Epidermal melanocyte (primary cell): ENCODE data around the gene ABHD17A.

Experiments
- DNase-seq: peaks from one replicate; pipeline ENCODE4 v3.0.0; 2011; ENCODE audit warnings: low spot score; ENCODE audit not compliant: insufficient read length

Gene ABHD17A

GRCh38 chr19:1885398-1886119 is at the start of gene ABHD17A:
TSS of gene ABHD17A (minus strand) at chr19:1885496. CDS start at chr19:1881566, 3,930 bp downstream.
- DNase-seq = peak; percentile 98

DNA sequence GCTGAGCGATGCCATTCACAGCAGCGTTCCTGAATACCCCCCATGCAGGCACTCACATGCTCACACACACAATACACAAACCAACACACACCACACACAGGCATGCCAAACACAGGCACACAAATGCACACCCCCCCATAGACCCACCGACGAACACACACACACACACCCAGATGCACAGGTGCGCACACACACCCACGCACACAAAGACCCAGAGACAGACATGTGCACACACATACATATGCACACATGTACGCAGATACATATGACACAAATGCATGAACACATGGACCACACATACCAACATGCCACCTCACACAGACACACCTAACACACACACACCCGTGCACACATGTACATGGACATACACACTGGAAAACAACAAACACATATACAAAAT is 48.6 kb upstream of the ABHD17A start:
- DNase-seq = no peak

DNA sequence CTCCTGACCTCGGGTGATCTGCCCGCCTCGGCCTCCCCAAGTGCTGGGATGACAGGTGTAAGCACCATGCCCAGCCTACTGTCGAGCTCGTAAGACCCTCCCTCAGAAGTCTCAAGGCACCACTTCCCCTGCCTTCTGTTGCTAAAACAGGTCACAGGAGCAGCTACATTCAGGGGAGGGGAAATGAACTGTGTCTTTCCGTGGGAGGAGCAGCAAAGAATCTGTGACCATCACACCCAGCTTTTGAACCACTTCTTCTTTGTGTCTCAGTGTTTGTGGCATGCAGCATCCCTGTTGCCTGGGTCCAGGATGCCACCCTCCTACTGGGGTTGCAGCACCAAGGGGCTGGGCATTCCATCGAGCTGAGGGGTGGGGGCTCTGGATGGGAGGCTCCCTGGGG is 47.9 kb upstream of the ABHD17A start:
- DNase-seq = no peak

- DNase-seq = no peak
Observed at GRCh38 chr19:1932395-1932794, 47.1 kb upstream of the ABHD17A start.

GRCh38 chr19:1931445-1931844 is 46.1 kb upstream of the ABHD17A start:
- DNase-seq = no peak

GRCh38 chr19:1929021-1929742 is 43.9 kb upstream of the ABHD17A start:
- DNase-seq = peak; percentile 87

GRCh38 chr19:1925544-1925943 is 40.2 kb upstream of the ABHD17A start:
- no peak for DNase-seq

DNA sequence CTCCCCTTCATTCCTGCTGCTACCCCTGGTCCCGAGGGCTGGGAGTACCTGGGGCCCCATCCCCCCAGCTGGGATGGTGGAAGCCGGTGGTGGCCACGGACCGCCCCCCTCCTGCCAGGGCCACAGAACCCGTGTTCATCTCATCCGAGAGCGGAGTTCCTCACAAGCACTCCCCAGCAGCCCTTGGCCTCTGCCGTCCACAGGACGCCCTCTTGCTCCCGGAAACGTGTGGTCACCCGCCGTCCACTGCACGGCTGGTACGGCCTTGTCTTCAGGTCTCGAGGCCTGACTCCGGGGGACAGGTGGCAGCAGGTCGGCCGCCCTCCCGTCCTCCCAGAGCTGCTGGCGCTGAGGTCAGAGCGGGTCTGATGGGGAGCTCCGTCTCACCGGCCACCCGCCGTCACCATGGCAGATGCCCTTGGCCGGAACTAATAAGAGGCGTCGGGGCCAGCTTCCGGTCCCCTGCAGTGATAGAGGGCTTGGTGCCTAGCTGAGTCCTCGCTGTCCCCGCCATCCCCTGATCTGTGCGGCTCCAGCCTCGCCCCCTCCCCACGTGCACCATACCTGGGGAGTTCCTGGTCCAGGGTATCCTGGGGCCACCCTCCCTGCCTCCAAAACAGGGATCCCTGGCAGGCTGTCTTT is 39.1 kb upstream of the ABHD17A start:
- no peak for DNase-seq

- DNase-seq = no peak
Observed at GRCh38 chr19:1923319-1923718, 38.0 kb upstream of the ABHD17A start.

DNA sequence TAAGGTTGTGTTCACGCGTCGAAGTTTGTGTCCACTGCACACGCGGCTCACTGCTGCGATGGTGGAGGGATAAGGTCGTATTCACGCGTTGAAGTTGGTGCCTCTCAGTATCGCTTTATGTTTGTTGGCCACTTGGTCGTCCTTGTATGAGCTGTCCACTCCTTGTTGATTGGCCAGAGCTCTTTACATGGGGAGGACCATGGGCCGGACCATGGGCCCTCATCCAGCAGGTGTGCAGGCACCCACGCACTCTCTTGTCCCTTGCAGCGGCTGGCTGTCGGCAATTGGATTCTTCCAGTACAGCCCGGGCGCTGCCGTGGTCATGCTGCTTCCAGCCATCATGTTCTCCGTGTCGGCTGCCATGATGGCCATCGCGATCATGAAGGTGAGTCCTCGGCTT is 37.5 kb upstream of the ABHD17A start:
- no peak for DNase-seq

GRCh38 chr19:1921825-1922224 is 36.5 kb upstream of the ABHD17A start:
- DNase-seq = no peak

GRCh38 chr19:1921326-1921725 is 36.0 kb upstream of the ABHD17A start:
- DNase-seq = no peak

- no peak for DNase-seq
Observed at GRCh38 chr19:1920644-1921043, 35.3 kb upstream of the ABHD17A start.

DNA sequence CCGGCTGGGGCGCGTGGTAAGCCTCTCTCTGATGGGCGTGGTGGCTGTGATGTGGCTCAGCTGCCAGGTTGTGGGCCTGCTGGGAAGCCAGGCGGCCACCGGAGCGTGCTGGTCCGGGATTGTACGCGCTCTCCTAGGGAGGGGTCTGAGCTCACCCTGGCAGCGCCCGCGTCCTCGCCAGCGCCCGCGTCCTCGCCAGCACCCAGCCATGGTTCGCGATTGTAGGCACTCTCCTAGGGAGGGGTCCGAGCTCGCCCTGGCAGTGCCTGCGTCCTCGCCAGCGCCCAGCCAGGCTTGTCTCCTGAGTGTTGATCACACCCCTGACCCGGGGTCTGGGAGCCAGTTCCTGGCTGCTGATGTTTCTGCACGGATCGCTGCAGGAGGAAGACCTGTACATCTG is 33.7 kb upstream of the ABHD17A start:
- no peak for DNase-seq

GRCh38 chr19:1917926-1918325 is 32.6 kb upstream of the ABHD17A start:
- DNase-seq = no peak

DNA sequence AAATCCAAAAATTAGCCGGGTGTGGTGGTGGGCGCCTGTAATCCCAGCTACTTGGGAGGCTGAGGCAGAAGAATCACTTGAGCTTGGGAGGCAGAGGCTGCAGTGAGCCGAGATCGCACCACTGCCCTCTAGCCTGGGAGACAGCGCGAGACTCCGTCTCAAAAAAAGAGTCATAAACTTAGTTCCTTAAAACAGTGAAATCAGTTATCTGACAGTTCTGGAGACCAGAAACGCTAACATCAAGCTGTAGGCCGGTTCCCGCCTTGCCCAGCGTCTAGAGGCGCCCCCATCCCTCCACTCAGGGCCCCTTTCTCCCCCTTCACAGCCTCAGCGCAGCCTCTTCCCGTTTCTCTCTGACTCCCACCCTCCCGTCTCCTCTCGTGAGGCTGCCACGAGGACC is 31.9 kb upstream of the ABHD17A start:
- DNase-seq = no peak

DNA sequence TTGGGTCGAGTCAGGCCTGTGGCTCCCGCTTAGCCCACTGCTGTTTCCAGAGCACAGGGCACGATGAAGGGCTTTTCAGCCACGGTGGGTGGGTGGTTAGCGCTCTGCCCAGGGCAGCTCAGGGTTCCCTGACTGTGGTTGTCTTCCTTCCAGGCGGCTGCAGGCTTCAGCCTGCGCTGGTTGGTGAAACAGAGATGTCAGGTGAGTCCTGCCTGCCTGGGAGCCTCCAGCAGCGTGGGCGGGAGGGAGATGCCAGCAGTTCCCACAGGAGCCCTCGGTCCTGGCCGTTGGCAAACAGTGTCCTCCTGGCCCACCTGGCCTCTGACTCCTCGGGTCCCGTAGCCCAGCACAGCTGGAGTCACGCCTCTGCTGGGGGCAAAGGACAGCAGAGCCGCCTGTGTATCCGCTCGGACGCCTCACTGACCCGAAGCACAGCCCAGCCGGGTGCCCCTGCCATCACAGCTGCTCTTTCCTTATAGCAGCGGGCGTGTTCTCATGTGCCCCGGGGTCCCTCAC is 29.6 kb upstream of the ABHD17A start:
- DNase-seq = no peak

DNA sequence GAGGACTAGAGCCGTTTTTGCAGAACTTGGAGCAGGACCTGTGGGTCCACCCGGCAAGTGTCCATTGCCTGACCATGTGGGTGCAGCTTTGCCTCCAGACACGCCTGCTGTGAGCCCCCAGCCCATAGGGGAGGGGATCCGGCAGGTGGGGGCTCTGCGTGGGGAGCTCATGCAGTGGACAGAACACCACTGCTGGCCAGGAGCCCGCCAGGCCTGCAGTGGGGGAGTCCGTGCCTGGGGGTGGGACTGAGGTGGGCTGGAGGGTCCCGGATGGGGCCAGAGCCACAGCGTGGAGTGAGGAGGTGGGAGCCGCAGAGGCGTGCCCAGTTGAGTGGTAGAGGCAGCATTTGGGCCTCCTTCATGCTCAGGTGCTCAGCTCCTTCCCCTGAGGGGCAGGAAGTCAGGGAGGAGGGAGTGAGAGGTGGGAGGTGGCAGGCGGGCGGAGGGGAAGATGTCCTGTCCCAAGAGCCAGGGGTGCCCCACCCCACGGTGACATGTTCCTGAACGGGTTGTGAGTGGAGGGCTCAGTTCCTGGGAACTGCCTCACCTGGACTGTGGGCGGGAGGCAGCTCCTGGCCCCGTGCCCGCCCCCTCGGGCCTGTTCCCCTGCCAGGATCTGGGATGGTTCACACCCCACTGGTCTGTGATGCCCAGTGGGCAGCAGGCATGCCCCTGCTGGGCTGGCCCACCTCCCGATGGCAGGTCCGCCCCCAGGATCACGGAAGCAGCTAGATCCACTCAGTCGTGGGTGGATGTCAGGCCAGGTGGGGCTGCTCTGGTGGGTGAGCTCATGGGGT is 28.7 kb upstream of the ABHD17A start:
- no peak for DNase-seq

DNA sequence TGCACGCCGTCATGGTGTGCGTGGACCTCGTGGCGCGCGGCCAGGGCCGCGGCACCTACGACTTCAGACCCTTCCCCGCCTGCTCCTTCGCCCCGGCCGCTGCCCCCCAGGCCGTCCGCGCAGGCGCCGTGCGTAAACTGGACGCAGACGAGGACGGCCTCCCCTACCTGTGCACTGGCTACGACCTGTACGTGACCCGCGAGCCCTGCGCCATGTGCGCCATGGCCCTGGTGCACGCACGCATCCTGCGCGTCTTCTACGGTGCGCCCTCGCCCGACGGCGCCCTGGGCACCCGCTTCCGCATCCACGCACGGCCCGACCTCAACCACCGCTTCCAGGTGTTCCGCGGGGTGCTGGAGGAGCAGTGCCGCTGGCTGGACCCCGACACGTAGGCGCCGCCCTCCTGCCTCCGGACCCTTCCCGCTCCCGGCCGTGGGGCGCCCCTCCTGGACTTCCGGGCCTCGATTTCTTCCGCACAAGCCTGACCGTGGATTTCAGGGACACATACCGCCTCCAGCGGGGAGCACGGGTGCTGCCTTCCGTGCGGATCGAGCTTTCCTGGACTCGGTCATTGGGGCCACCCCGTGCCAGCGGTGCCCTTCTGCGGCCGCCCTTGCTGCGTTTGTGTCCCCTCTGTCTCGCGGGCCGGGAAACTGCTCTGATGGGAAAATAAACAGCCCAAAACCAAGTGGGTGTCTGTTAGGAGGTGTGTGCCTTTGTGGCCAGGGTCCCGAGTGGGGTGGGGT is 27.6 kb upstream of the ABHD17A start:
- DNase-seq = no peak

GRCh38 chr19:1911995-1912394 is 26.7 kb upstream of the ABHD17A start:
- no peak for DNase-seq

- no peak for DNase-seq
Observed at GRCh38 chr19:1911098-1911497, 25.8 kb upstream of the ABHD17A start.
